Measurements from ENCODE around the gene ETFRF1.

GRCh38 chr12:25251769-25252168, 56.7 kb downstream of the ETFRF1 start:
- TF ChIP-seq EP300 (IDR thresholded peaks at IDR 0.05) = no peak
- TF ChIP-seq CTCF (IDR thresholded peaks at IDR 0.05) = no peak

Data from sigmoid colon (tissue), 4 donors.